Measurements from ENCODE around the gene NINL. TPM values are rescaled to one million over a fixed set of nuclear protein-coding genes. Genes with fewer than 3 reads are reported as not detected.
"Not testable (repeated sequence)": the region's sequence is repeated elsewhere in the genome, so short reads cannot be mapped to it uniquely, and the experiment has no call there.

The NINL gene
- polyA plus RNA-seq, 3 donors, result 2.9 to 6.9 (median 4.3) TPM

GRCh38 chr20:25481918-25482253, 103.4 kb downstream of the NINL start:
- 91 to 92% (median 92%) methylated on average over 12 of the region's 12 CpGs for WGBS, 3 donors

DNA sequence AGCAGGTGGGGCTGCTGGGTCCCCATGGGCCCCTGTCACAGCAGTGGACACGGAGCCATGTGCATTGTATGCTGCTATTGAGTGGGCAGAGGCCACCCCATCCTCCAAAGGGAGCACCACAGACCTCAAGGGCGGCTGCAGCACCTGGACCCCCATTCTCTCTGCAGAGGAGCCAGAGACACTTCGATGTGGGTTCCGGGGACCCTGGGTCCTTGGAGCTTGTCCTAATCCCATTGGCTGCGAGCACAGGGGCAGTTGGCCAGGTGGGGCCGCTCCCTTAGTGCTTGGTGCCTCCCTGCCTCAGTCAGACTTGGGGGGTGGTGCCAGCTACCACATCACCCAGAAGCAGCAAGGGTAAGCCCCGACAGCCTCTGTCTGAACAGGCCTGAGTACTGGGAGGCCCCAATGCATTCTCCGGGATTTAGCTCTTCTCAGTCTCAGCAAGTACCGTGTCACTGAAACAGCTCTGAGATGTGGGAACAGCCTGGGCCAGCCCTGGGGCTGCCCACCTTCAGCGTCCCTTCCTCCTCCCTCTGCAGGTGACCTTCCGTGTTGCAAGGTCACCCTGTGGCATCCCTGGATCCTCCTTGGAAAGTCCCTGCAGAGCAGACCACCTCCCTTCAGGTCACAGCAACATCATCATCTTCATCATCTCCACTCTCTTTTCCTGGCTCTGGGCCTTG, 104.0 kb downstream of the NINL start:
- 91 to 94% (median 93%) methylated on average over 9 to 11 of the region's 11 CpGs for WGBS, 3 donors

More at GRCh38 chr20:25481918-25482253, 103.4 kb downstream of the NINL start:
- H3K27ac ChIP-seq (ENCODE audit: low read depth, low read length), result no peak overlapping the region

GRCh38 chr20:25480797-25481196, 104.5 kb downstream of the NINL start:
- H3K27ac ChIP-seq (ENCODE audit: low read depth, low read length), result no peak overlapping the region
- 90 to 93% (median 91%) methylated on average over 9 of the region's 9 CpGs for WGBS, 3 donors

More for the DNA sequence above, 104.0 kb downstream of the NINL start:
- H3K27ac ChIP-seq (ENCODE audit: low read depth, low read length), result no peak overlapping the region

DNA sequence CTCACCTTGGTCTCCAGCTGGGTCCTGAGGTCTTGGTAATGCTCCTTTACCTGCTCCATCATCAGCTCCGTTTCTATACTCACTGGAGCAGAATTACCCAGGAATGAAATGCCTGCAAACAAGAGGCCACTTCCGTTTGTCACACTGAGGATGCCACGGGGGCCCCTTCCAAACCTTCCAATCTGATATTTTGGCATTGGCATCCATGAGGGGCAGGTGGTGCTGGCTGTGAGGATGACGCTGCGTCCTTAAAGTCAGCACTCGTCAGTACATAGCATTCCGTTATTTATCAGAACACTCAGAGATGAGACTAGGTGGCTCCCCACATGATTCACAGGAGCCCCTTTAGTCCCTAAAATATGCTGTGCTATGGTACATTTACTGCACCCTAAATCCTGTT, 105.2 kb downstream of the NINL start:
- 92 to 95% (median 95%) methylated on average over 7 of the region's 7 CpGs for WGBS, 3 donors
- H3K27ac ChIP-seq (ENCODE audit: low read depth, low read length), result no peak overlapping the region

GRCh38 chr20:25479638-25480037, 105.7 kb downstream of the NINL start:
- WGBS, 3 donors, result 83 to 91% (median 86%) methylated on average over 5 of the region's 5 CpGs
- no peak overlapping the region for H3K27ac ChIP-seq (ENCODE audit: low read depth, low read length)

GRCh38 chr20:25478889-25479568, 106.3 kb downstream of the NINL start:
- 88 to 93% (median 89%) methylated on average over 24 of the region's 24 CpGs for WGBS, 3 donors
- no peak overlapping the region for H3K27ac ChIP-seq (ENCODE audit: low read depth, low read length)

- WGBS, 3 donors, result 90 to 92% (median 92%) methylated on average over 28 of the region's 28 CpGs
- no peak overlapping the region for H3K27ac ChIP-seq (ENCODE audit: low read depth, low read length)
These were observed 108.1 kb downstream of the NINL start for GRCh38 chr20:25477014-25477882.

- 93 to 95% (median 94%) methylated on average over 47 to 52 of the region's 52 CpGs for WGBS, 3 donors
These were observed 109.0 kb downstream of the NINL start for GRCh38 chr20:25476106-25477013.

GRCh38 chr20:25473297-25473696, 112.0 kb downstream of the NINL start:
- H3K27ac ChIP-seq (ENCODE audit: low read depth, low read length), result not testable (repeated sequence)
- WGBS, 3 donors, result 94 to 100% (median 100%) methylated on average over 2 of the region's 2 CpGs

More at GRCh38 chr20:25476106-25477013, 109.0 kb downstream of the NINL start:
- no peak overlapping the region for H3K27ac ChIP-seq (ENCODE audit: low read depth, low read length)

- no peak overlapping the region for H3K27ac ChIP-seq (ENCODE audit: low read depth, low read length)
- 92 to 94% (median 93%) methylated on average over 7 of the region's 7 CpGs for WGBS, 3 donors
These were observed 114.3 kb downstream of the NINL start for GRCh38 chr20:25471020-25471419.

DNA sequence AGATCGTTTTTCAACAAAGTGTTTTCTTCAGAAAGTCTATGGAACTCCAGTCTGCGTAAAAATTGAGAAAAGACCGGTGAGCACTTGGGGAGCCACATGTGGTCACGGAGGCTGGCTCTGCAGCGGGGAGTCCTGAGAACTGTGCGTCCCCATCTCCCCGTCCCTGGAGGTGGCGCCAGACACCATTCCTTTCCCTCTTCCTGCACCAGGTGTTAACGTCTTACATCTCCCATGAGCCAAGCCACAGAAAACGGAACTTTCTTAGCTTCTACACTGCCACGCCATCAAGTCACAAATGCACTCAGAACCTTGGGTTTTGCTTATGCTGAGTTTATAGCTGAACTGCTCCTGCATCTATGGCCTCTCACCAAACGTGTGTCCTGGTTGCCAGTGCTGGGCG, 115.3 kb downstream of the NINL start:
- WGBS, 3 donors, result 43 to 70% (median 66%) methylated on average over 13 of the region's 13 CpGs
- no peak overlapping the region for H3K27ac ChIP-seq (ENCODE audit: low read depth, low read length)

DNA sequence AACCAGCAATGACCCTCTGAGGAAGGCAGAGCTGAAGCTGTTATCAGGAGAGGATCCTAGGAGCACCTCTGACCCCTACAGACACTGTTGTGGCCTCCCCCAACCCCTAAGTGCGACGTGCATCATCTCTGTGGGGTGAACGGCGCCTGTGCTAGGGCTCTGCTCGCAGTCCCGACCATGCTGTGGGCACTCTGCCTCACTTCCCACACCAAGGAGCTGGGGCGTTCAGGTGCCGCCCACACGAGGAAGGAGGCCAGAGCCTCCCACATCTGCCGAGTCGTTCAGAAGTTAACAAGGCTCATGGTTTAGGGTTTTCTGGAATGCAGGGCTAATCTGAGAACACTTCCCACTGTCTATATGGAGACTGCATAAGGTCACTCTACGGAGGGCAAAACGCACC, 115.8 kb downstream of the NINL start:
- WGBS, 3 donors, result 81 to 85% (median 84%) methylated on average over 13 of the region's 13 CpGs

DNA sequence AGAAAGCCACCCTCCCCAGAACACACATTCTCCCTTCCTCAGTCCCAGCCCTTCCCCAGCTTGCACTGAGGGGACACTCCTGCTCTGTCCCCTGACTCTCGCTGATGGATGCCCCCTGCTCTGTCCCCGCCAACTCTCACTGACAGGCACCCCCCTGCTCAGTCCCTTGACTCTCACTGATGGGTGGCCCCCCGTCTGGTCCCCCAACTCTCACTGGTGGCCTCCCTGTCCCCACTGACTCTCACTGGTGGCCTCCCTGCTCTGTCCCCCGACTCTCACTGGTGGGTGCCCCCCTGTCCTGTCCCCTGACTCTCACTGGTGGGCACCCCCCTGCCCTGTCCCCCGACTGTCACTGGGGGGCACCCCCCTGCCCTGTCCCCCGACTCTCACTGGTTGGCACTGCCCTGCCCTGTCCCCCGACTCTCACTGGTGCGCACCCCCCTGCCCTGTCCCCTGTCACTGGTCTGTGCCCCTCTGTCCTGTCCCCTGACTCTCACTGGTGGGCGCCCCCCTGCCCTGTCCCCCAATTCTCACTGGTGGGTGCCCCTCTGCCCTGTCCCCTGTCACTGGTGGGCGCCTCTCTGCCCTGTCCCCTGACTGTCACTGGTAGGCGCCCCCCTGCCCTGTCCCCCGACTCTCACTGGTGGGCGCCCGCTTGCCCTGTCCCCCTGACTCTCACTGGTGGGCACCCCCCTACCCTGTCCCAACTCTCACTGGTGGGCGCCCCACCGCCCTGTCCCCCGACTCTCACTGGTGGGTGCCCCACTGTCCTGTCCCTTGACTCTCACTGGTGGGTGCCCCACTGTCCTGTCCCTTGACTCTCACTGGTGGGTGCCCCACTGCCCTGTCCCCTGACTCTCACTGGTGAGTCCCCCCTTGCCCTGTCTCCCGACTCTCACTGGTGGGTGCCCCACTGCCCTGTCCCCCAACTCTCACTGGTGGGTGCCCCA, 116.9 kb downstream of the NINL start:
- 95 to 97% (median 96%) methylated on average over 12 to 18 of the region's 18 CpGs for WGBS, 3 donors
- H3K27ac ChIP-seq (ENCODE audit: low read depth, low read length), result no peak overlapping the region

More for the DNA sequence above, 115.8 kb downstream of the NINL start:
- no peak overlapping the region for H3K27ac ChIP-seq (ENCODE audit: low read depth, low read length)

DNA sequence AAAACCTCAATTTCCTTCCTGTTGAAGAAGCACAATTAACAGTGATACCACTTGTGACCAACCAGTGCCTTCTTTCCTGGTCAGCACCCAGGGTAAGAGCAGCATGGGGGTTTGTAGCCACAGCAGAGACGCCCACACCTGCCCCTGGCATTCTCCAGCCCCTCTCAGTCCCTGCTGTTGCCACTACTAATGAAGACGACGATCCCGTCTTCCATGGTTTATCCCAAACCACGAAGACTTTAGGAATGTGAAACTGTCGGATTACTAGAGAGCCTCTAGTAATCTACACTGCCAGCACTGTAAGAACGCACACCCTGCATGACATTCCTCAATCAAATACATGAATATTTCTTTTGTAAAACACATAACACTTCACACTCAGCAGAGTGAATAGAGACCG, 117.9 kb downstream of the NINL start:
- WGBS, 3 donors, result 88 to 91% (median 90%) methylated on average over 8 of the region's 8 CpGs
- no peak overlapping the region for H3K27ac ChIP-seq (ENCODE audit: low read depth, low read length)

DNA sequence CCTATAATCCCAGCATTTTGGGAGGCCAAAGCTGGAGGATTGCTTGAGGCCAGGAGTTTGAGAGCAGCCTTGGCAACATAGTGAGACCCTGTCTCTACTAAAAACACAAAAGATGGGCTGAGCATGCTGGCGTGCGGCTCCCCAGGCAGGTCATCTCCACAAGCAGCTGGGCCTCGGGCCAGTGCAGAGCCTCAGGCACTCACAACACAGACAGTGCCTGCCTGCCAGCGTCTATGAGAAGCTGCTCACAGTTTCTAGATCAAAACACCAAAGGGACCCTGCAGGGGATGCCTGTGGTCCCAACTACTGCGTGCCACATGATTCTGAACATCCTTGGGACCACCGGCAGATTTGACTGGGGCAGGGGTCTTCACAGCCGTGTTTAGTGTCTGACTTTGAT, 118.5 kb downstream of the NINL start:
- WGBS, 3 donors, result 85 to 91% (median 90%) methylated on average over 7 of the region's 7 CpGs
- no peak overlapping the region for H3K27ac ChIP-seq (ENCODE audit: low read depth, low read length)

GRCh38 chr20:25465243-25466135, 119.8 kb downstream of the NINL start:
- WGBS, 3 donors, result 81 to 91% (median 85%) methylated on average over 15 of the region's 15 CpGs
- H3K27ac ChIP-seq (ENCODE audit: low read depth, low read length), result no peak overlapping the region

Measured in adipose tissue (tissue), 3 donors.